ENCODE data around the gene NDUFA5. TPM values are rescaled to one million over a fixed set of nuclear protein-coding genes. Genes with fewer than 3 reads are reported as not detected.
A peak's percentile ranks its signal among the peaks of the same experiment; 100 is the strongest.

Gene NDUFA5
- polyA plus RNA-seq, 1 donor (not counting 4 experiments of a cell fraction or from before 2014, with no cell fraction given), result 36.9 TPM

- H3K79me2 ChIP-seq (ENCODE audit: control insufficient read depth, insufficient read depth, low read length), result no peaks in the 10 kb centered on the region
- no peaks in the 10 kb centered on the region for H3K9me1 ChIP-seq (ENCODE audit: control insufficient read depth, extremely low read depth, insufficient read depth, low read length)
- dilution Hi-C loops (cut with MboI; ENCODE audit: extremely low pct_ligation_motif_present, low sequenced_read_pairs), result no loop called here
- H3K4me3 ChIP-seq (ENCODE audit: control insufficient read depth in 2 of 3, extremely low read depth in 1 of 3, insufficient read depth in 2 of 3, low read depth in 1 of 3, low read length in 3 of 3), result no peak overlapping the region
- DNase-seq (ENCODE audit: low read depth, low spot score) (no peak), FAIRE-seq (no peak)
- H3K27ac ChIP-seq (ENCODE audit: control insufficient read depth, insufficient read depth, low read length), result no peak overlapping the region
- H4K20me1 ChIP-seq (ENCODE audit: control insufficient read depth, extremely low read depth, insufficient read depth, low read length), result no peaks in the 10 kb centered on the region
- no peak overlapping the region for H3K4me2 ChIP-seq (ENCODE audit: control insufficient read depth, extremely low read depth, insufficient read depth, low read depth, low read length)
- TF ChIP-seq EZH2 (IDR thresholded peaks at IDR 0.05; ENCODE audit: low read length) (no peak), CTCF (optimal IDR thresholded peaks at IDR 0.05 in 1 of 3, IDR thresholded peaks at IDR 0.05 in 1 of 3, conservative IDR thresholded peaks at IDR 0.05 in 1 of 3; ENCODE audit: extremely low read depth in 1 of 3, insufficient read depth in 2 of 3, low read length in 3 of 3) (no peak)
- no peak overlapping the region for H3K9ac ChIP-seq (ENCODE audit: control insufficient read depth, extremely low read depth, insufficient read depth, low read length)
- no peak overlapping the region for H2AFZ ChIP-seq (ENCODE audit: control insufficient read depth, low read length)
- no peaks in the 10 kb centered on the region for H3K36me3 ChIP-seq (ENCODE audit: control insufficient read depth in 2 of 2, extremely low read depth in 1 of 2, insufficient read depth in 2 of 2, low read length in 2 of 2)
- no peaks in the 10 kb centered on the region for H3K27me3 ChIP-seq (ENCODE audit: control insufficient read depth, extremely low read depth, insufficient read depth, low read length)
- H3K9me3 ChIP-seq (ENCODE audit: control insufficient read depth, low read depth, low read length), result no peaks in the 10 kb centered on the region
- H3K4me1 ChIP-seq (ENCODE audit: control insufficient read depth, extremely low read depth, insufficient read depth, low read length), result peaks cover 7% of the 10 kb centered on the region
Observed at GRCh38 chr7:123571187-123571586, 13.6 kb upstream of the NDUFA5 start.

- peak; percentile 32 for DNase-seq (ENCODE audit: low read depth, low spot score)
- Histone ChIP-seq H3K4me1 (ENCODE audit: control insufficient read depth, extremely low read depth, insufficient read depth, low read length) (peaks cover 7% of the 10 kb centered on the region), H3K36me3 (ENCODE audit: control insufficient read depth in 2 of 2, extremely low read depth in 1 of 2, insufficient read depth in 2 of 2, low read length in 2 of 2) (no peaks in the 10 kb centered on the region), H3K27me3 (ENCODE audit: control insufficient read depth, extremely low read depth, insufficient read depth, low read length) (no peaks in the 10 kb centered on the region), H3K9me3 (ENCODE audit: control insufficient read depth, low read depth, low read length) (no peaks in the 10 kb centered on the region), H3K9ac (ENCODE audit: control insufficient read depth, extremely low read depth, insufficient read depth, low read length) (no peak overlapping the region), H3K4me3 (ENCODE audit: control insufficient read depth in 2 of 3, extremely low read depth in 1 of 3, insufficient read depth in 2 of 3, low read depth in 1 of 3, low read length in 3 of 3) (no peak overlapping the region), H3K9me1 (ENCODE audit: control insufficient read depth, extremely low read depth, insufficient read depth, low read length) (no peaks in the 10 kb centered on the region), H4K20me1 (ENCODE audit: control insufficient read depth, extremely low read depth, insufficient read depth, low read length) (no peaks in the 10 kb centered on the region), H3K79me2 (ENCODE audit: control insufficient read depth, insufficient read depth, low read length) (no peaks in the 10 kb centered on the region), H3K4me2 (ENCODE audit: control insufficient read depth, extremely low read depth, insufficient read depth, low read depth, low read length) (no peak overlapping the region), H2AFZ (ENCODE audit: control insufficient read depth, low read length) (peak overlapping the region; percentile 45), H3K27ac (ENCODE audit: control insufficient read depth, insufficient read depth, low read length) (no peak overlapping the region)
- dilution Hi-C loops (cut with MboI; ENCODE audit: extremely low pct_ligation_motif_present, low sequenced_read_pairs), result no loop called here
- peak; percentile 98 for FAIRE-seq
- no peak for TF ChIP-seq CTCF (optimal IDR thresholded peaks at IDR 0.05 in 1 of 3, IDR thresholded peaks at IDR 0.05 in 1 of 3, conservative IDR thresholded peaks at IDR 0.05 in 1 of 3; ENCODE audit: extremely low read depth in 1 of 3, insufficient read depth in 2 of 3, low read length in 3 of 3)
- TF ChIP-seq EZH2 (IDR thresholded peaks at IDR 0.05; ENCODE audit: low read length), result no peak
Observed at GRCh38 chr7:123570390-123571182, 13.0 kb upstream of the NDUFA5 start.
